GM19043 (cell line): ENCODE results near the gene GPR39.

ENCODE experiments used
- ATAC-seq: cut with Tn5 transposase; IDR thresholded peaks from one replicate; pipeline ENCODE4 v1.9.1; 2021; ENCODE audit warnings: low read depth; ENCODE audit not compliant: unreplicated experiment

GPR39 gene

GRCh38 chr2:132659331-132659730 is 242.7 kb downstream of the GPR39 start:
- no peak for ATAC-seq

- no peak for ATAC-seq
Measured at GRCh38 chr2:132662732-132663131, 246.1 kb downstream of the GPR39 start.

- ATAC-seq: no peak
Measured at GRCh38 chr2:132664096-132664495, 247.5 kb downstream of the GPR39 start.

GRCh38 chr2:132665401-132666140 is 249.0 kb downstream of the GPR39 start:
- ATAC-seq: no peak

GRCh38 chr2:132667706-132668105 is 251.1 kb downstream of the GPR39 start:
- no peak for ATAC-seq

GRCh38 chr2:132668189-132668823 is 251.7 kb downstream of the GPR39 start:
- no peak for ATAC-seq

- ATAC-seq: no peak
Measured at GRCh38 chr2:132668987-132669907, 252.6 kb downstream of the GPR39 start.

GRCh38 chr2:132669908-132670495 is 253.4 kb downstream of the GPR39 start, which contains the start of gene LYPD1:
Gene LYPD1, minus strand, starts transcription at chr2:132670205. Its CDS starts 273 bp downstream, at chr2:132669932.
- no peak for ATAC-seq

- ATAC-seq: no peak
Measured at GRCh38 chr2:132670496-132671150, 254.0 kb downstream of the GPR39 start.

GRCh38 chr2:132671151-132671835 is 254.7 kb downstream of the GPR39 start:
- no peak for ATAC-seq

GRCh38 chr2:132676999-132677398 is 260.4 kb downstream of the GPR39 start:
- no peak for ATAC-seq

GRCh38 chr2:132677661-132678060 is 261.1 kb downstream of the GPR39 start:
- no peak for ATAC-seq

GRCh38 chr2:132678483-132678882 is 261.9 kb downstream of the GPR39 start:
- ATAC-seq: no peak

- ATAC-seq: no peak
Measured at GRCh38 chr2:132680544-132680943, 263.9 kb downstream of the GPR39 start.

- no peak for ATAC-seq
Measured at GRCh38 chr2:132681766-132682165, 265.2 kb downstream of the GPR39 start.

- ATAC-seq: no peak
Measured at GRCh38 chr2:132690664-132691303, 274.2 kb downstream of the GPR39 start.

GRCh38 chr2:132691556-132691955 is 275.0 kb downstream of the GPR39 start:
- ATAC-seq: no peak

- no peak for ATAC-seq
Measured at GRCh38 chr2:132692816-132693215, 276.2 kb downstream of the GPR39 start.
